Pancreas (tissue), 10 donors: ENCODE data around the gene DMXL2. TPM values are rescaled to one million over a fixed set of nuclear protein-coding genes. Genes with fewer than 3 reads are reported as not detected.

Experiments used
- ATAC-seq, 4 donors: fragments of 200-7000 bp; cut with Tn5 transposase; one replicate each; pipeline versions ENCODE4 v1.8.0 to v1.9.1; 2020; ENCODE audit warnings: mild to moderate bottlenecking in 4 of 4, moderate library complexity in 4 of 4
- DNase-seq, 6 donors: peaks; one replicate each; pipeline ENCODE4 v3.0.0-alpha.2; 2020
- FAIRE-seq: peaks from 2 replicates; lab custom pipeline; 2012; peaks lifted over from hg19 to GRCh38; lab: Jason Lieb, UNC
- H3K27ac ChIP-seq, 4 donors: fragments of 200-600 bp; sonication (generic); 1 replicate in 3 of 4; 2 replicates in 1 of 4; pipeline versions ENCODE4 v1.5.0 to v1.8.0; 2020
- H3K27me3 ChIP-seq, 4 donors: fragments of 200-600 bp; one replicate each; pipeline ENCODE4 v1.8.0; 2021
- H3K36me3 ChIP-seq, 3 donors: fragments of 200-600 bp; sonication (generic) in 1 of 3; one replicate each; pipeline versions ENCODE4 v1.5.0 to v1.8.0; 2020 to 2021
- H3K4me1 ChIP-seq, 3 donors: fragments of 200-600 bp; one replicate each; pipeline ENCODE4 v1.8.0; 2021
- H3K4me3 ChIP-seq, 4 donors: fragments of 200-600 bp; sonication (generic) in 2 of 4; one replicate each; pipeline versions ENCODE4 v1.5.0 to v1.8.0; 2020 to 2021
- H3K9me3 ChIP-seq, 4 donors: fragments of 200-600 bp; one replicate each; pipeline ENCODE4 v1.8.0; 2021
- WGBS, 2 donors: extraction: QIAGEN DNeasy Blood & Tissue Kit; methylation state at CpG; one replicate each; pipeline ENCODE4 v1.1.7; 2013; 5-methylcytosine and 5-hydroxymethylcytosine counted together
- intact Hi-C, 3 donors: fragments of 100-400 bp; cut with DNase I; formaldehyde crosslinking; loops; one replicate each; pipeline versions ENCODE4 v1.11.1 to v1.14.2; 2022
- polyA plus RNA-seq, 2 donors: library from polyadenylated mRNA; stranded (reverse); fragments of 200-250 nt; gene quantifications; one replicate each; pipeline ENCODE4 v1.2.3, GENCODE V29; 2013
- total RNA-seq, 6 donors: library from RNA; stranded (reverse); fragmentation: NEBNext Ultra II Directional in 4 of 6; extraction: Animal tissue kit (Norgen Biotek cat#: 25700) in 4 of 6; gene quantifications; one replicate each; pipeline versions ENCODE4 v1.2.1 to v1.2.4, GENCODE V29; 2021 to 2023
- TF ChIP-seq, protein P1 (sequence below), 4 donors: fragments of 200-600 bp; sonication (generic) in 3 of 4; IDR thresholded peaks; one replicate each; pipeline versions ENCODE4 v1.5.0 to v1.8.0; 2021; ENCODE audit warnings: antibody characterized with exemption in 4 of 4
- donor health status: healthy with polysubstance abuse.
- donor health status: DM: no; HTN: no; CAD: no; lungs with moderate emphysema.
- donor health status: DM: no; HTN: no; CAD: no.
- donor health status: control.
- donor health status: control.
- donor health status: Bipolar disorder and iron deficiency.
- donor health status: DM: yes; HTN: yes; CAD: no.
- donor health status: DM: no; HTN: no; CAD: no.
- donor health status: DM: no; HTN: no; CAD: no.
- donor health status: DM: yes; HTN: yes; CAD: no.

DMXL2 gene
- total and polyA plus RNA-seq, 8 donors: 6.6 to 31.8 (median 12.1) TPM

DNA sequence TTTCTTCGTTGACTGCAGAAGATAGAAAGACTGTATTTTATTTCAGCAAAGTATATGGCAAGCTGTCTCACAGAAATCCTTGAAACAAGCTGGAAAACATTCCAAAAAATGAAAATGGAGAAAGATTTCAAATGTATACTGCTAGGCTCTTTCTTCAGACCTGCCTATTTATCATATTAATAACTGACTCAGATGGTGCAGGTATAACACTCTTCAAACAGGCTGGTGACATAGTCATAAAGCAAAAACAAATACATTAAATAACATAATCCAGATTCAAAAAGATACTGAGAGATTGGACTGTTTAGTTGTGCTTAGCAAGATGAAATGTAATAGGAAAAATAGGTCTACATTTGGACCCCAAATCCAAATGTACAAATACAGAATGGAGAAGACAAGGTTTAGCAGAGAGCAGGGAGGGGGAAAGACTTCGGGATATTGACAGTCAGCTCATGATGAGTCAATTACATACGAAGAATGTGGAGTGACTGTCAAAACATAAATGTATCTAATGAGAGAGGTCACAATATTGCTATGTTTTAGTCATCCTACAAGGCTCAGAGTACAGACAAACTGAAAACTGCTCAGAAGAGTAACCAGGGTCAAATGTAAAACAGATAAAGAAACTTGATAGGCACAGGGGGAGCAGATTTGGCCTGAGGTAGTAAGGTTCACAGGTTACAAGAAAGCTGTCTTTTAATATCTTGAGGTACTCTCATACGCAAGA lies 88.7 kb downstream of the DMXL2 start:
- Histone ChIP-seq H3K9me3 (no peaks in the 10 kb centered on the region), H3K27ac (no peak overlapping the region), H3K36me3 (peaks cover 0 to 4% (median 0%) of the 10 kb centered on the region in 3 donors), H3K27me3 (no peaks in the 10 kb centered on the region), H3K4me3 (no peak overlapping the region), H3K4me1 (no peaks in the 10 kb centered on the region)
- FAIRE-seq (no peak), ATAC-seq (no peak), DNase-seq (no peak)
- 88 to 95% methylated on average over 4 of the region's 4 CpGs for WGBS, 2 donors
- intact Hi-C loops: no loop called here
- TF ChIP-seq, protein P1, sequence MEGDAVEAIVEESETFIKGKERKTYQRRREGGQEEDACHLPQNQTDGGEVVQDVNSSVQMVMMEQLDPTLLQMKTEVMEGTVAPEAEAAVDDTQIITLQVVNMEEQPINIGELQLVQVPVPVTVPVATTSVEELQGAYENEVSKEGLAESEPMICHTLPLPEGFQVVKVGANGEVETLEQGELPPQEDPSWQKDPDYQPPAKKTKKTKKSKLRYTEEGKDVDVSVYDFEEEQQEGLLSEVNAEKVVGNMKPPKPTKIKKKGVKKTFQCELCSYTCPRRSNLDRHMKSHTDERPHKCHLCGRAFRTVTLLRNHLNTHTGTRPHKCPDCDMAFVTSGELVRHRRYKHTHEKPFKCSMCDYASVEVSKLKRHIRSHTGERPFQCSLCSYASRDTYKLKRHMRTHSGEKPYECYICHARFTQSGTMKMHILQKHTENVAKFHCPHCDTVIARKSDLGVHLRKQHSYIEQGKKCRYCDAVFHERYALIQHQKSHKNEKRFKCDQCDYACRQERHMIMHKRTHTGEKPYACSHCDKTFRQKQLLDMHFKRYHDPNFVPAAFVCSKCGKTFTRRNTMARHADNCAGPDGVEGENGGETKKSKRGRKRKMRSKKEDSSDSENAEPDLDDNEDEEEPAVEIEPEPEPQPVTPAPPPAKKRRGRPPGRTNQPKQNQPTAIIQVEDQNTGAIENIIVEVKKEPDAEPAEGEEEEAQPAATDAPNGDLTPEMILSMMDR (IDR thresholded peaks at IDR 0.05): no peak

DNA sequence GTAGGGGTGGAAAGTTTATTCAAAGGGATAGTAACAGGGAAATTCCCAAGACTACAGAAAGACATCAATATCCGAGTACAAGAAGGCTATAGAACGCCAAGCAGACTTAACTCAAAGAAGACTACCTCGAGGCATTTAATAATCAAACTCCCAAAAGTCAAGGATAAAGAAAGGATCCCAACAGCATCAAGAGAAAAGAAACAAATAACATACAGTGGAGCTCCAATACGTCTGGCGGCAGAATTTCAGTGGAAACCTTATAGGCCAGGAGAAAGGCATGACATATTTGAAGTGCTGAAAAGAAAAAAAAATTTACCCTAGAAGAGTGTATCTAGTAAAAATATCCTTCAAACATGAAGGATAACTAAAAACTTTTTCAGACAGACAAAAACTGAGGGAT lies 95.6 kb downstream of the DMXL2 start:
- FAIRE-seq (no peak), DNase-seq (no peak), ATAC-seq (no peak)
- intact Hi-C loops: no loop called here
- Histone ChIP-seq H3K36me3 (peaks cover 0 to 3% (median 0%) of the 10 kb centered on the region in 3 donors), H3K4me3 (no peak overlapping the region), H3K9me3 (no peaks in the 10 kb centered on the region), H3K4me1 (no peaks in the 10 kb centered on the region), H3K27me3 (no peaks in the 10 kb centered on the region), H3K27ac (no peak overlapping the region)
- 97 to 98% methylated on average over 5 of the region's 5 CpGs for whole genome bisulfite sequencing, 2 donors
- TF ChIP-seq, protein P1 (IDR thresholded peaks at IDR 0.05): no peak

DNA sequence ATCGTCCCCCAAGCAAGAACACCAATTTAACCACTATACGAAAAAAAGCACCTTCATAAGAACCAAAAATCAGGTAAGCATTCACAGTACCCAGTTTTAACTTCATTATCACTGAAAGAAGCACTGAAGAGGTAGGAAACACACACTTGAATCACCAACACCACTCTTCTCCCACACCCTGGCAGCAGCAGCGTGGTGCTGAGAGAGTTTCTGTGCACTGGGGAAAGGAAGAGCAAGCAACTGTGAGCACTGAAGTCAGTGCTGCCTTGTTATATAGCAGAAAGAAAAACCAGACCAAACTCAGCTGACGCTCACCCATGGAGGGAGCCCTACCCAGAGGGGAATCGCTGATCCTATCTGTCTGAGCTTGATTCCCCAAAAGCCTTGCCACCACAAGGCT lies 98.2 kb downstream of the DMXL2 start:
- Histone ChIP-seq H3K4me3 (no peak overlapping the region), H3K27me3 (no peaks in the 10 kb centered on the region), H3K36me3 (no peaks in the 10 kb centered on the region), H3K4me1 (no peaks in the 10 kb centered on the region), H3K9me3 (no peaks in the 10 kb centered on the region), H3K27ac (no peak overlapping the region)
- FAIRE-seq: no peak
- no peak for DNase-seq
- TF ChIP-seq, protein P1 (IDR thresholded peaks at IDR 0.05): no peak
- 93 to 94% methylated on average over 5 of the region's 5 CpGs for WGBS, 2 donors
- ATAC-seq: no peak
- intact Hi-C loops: no loop called here

DNA sequence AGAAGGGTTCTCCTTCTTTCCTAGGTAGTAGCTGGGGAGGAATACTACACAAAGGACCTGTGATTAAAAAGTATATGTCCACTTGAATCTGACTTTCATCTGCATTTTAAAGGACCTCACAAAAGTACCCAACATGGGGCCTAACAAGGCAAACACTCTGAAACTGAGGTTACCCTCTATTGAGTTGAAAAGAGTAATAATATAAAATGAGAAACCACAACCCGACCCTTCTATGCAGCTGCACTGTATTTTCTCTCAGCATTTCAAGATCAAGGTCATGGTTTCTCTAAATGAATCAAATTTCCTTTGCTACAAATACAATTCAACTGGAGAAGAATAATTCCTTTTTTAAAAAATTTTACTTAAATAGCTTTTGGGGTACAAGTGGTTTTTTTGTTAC lies 106.3 kb downstream of the DMXL2 start:
- no peak overlapping the region for H3K27ac ChIP-seq
- no peaks in the 10 kb centered on the region for H3K4me1 ChIP-seq
- no peaks in the 10 kb centered on the region for H3K9me3 ChIP-seq
- 85 to 92% methylated on average over 1 of the region's 1 CpG for WGBS, 2 donors
- FAIRE-seq (no peak), DNase-seq (no peak), ATAC-seq (no peak)
- no peak overlapping the region for H3K4me3 ChIP-seq
- TF ChIP-seq, protein P1 (IDR thresholded peaks at IDR 0.05): no peak
- intact Hi-C loops: no loop called here
- H3K36me3 ChIP-seq: peaks cover 0 to 4% (median 0%) of the 10 kb centered on the region in 3 donors
- no peaks in the 10 kb centered on the region for H3K27me3 ChIP-seq

DNA sequence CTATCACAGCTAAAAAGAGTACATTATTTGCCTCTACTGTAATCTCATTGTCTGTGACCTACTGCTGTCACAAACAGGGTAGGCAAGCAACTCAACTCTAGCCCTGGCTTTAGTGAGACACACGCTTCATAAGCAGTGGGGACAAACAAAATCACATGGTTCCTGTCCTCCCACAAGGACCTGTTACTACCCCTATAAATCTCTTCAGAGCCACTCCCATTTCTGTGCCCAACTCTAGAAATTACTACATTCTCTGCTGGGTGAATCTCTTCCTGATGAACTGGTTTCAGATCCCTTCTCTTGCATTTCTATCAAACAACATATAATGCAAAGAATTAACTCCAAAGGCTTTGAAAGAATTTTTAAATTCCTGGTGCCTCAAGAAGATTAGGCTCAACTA lies 117.3 kb downstream of the DMXL2 start:
- DNase-seq (no peak), ATAC-seq (no peak), FAIRE-seq (no peak)
- TF ChIP-seq, protein P1 (IDR thresholded peaks at IDR 0.05): no peak
- Histone ChIP-seq H3K4me3 (no peak overlapping the region), H3K36me3 (peaks cover 0 to 6% (median 0%) of the 10 kb centered on the region in 3 donors), H3K27me3 (no peaks in the 10 kb centered on the region), H3K4me1 (no peaks in the 10 kb centered on the region), H3K27ac (no peak overlapping the region), H3K9me3 (no peaks in the 10 kb centered on the region)
- 93 to 100% methylated on average over 1 of the region's 1 CpG for WGBS, 2 donors
- intact Hi-C loops: no loop called here
